ENCODE measurements around the gene TBCEL.
"Not testable (repeated sequence)": the region's sequence is repeated elsewhere in the genome, so short reads cannot be mapped to it uniquely, and the experiment has no call there.

Gene TBCEL

GRCh38 chr11:121105481-121106195 lies 81.7 kb downstream of the TBCEL start:
- no peak for DNase-seq (ENCODE audit: low read depth, low spot score)

- DNase-seq (ENCODE audit: low read depth, low spot score) = no peak
Measured at GRCh38 chr11:121106812-121107211, 82.9 kb downstream of the TBCEL start.

- no peak for DNase-seq (ENCODE audit: low read depth, low spot score)
Measured at GRCh38 chr11:121108413-121108812, 84.5 kb downstream of the TBCEL start.

- no peak for DNase-seq (ENCODE audit: low read depth, low spot score)
Measured at GRCh38 chr11:121109471-121109870, 85.6 kb downstream of the TBCEL start.

- DNase-seq (ENCODE audit: low read depth, low spot score) = no peak
Measured at GRCh38 chr11:121109916-121110586, 86.1 kb downstream of the TBCEL start.

- no peak for DNase-seq (ENCODE audit: low read depth, low spot score)
Measured at GRCh38 chr11:121110871-121111724, 87.2 kb downstream of the TBCEL start.

GRCh38 chr11:121112498-121113455 lies 88.9 kb downstream of the TBCEL start:
- DNase-seq (ENCODE audit: low read depth, low spot score) = peak; percentile 70

GRCh38 chr11:121113611-121114010 lies 89.7 kb downstream of the TBCEL start:
- DNase-seq (ENCODE audit: low read depth, low spot score) = no peak

GRCh38 chr11:121115024-121115423 lies 91.1 kb downstream of the TBCEL start:
- DNase-seq (ENCODE audit: low read depth, low spot score) = not testable (repeated sequence)

GRCh38 chr11:121117788-121118187 lies 93.9 kb downstream of the TBCEL start:
- DNase-seq (ENCODE audit: low read depth, low spot score) = no peak

- DNase-seq (ENCODE audit: low read depth, low spot score) = no peak
Measured at GRCh38 chr11:121119440-121119839, 95.5 kb downstream of the TBCEL start.

GRCh38 chr11:121122328-121122727 lies 98.4 kb downstream of the TBCEL start:
- DNase-seq (ENCODE audit: low read depth, low spot score) = no peak

GRCh38 chr11:121123496-121124069 lies 99.7 kb downstream of the TBCEL start:
- no peak for DNase-seq (ENCODE audit: low read depth, low spot score)

GRCh38 chr11:121127809-121128208 lies 103.9 kb downstream of the TBCEL start:
- no peak for DNase-seq (ENCODE audit: low read depth, low spot score)

GRCh38 chr11:121129362-121130340 lies 105.7 kb downstream of the TBCEL start:
- no peak for DNase-seq (ENCODE audit: low read depth, low spot score)

- no peak for DNase-seq (ENCODE audit: low read depth, low spot score)
Measured at GRCh38 chr11:121131656-121132055, 107.8 kb downstream of the TBCEL start.

- DNase-seq (ENCODE audit: low read depth, low spot score) = no peak
Measured at GRCh38 chr11:121132211-121132976, 108.5 kb downstream of the TBCEL start.

- DNase-seq (ENCODE audit: low read depth, low spot score) = no peak
Measured at GRCh38 chr11:121134741-121135312, 110.9 kb downstream of the TBCEL start.
